NB4 (cell line): ENCODE measurements around the gene RIOX2.
A peak's percentile ranks its signal among the peaks of the same experiment; 100 is the strongest.

ENCODE experiments used
- DNase-seq: peaks from one replicate; pipeline ENCODE4 v3.0.0; 2010; ENCODE audit warnings: low read depth
- H3K4me3 ChIP-seq: one replicate; pipeline ENCODE4 v1.5.1; 2011; ENCODE audit warnings: mild to moderate bottlenecking, low read depth, low read length, moderate library complexity
- CTCF ChIP-seq: IDR thresholded peaks from one replicate; pipeline ENCODE4 v1.5.1; 2012; ENCODE audit warnings: low read depth, low read length
- MAX ChIP-seq: IDR thresholded peaks from 2 replicates; pipeline ENCODE4 v1.6.1; 2011; ENCODE audit warnings: low read depth, low read length
- MYC ChIP-seq: IDR thresholded peaks from 2 replicates; pipeline ENCODE4 v1.6.1; 2011; ENCODE audit warnings: low read depth, low read length
- POLR2A ChIP-seq: IDR thresholded peaks from 2 replicates; pipeline ENCODE4 v1.6.1; 2011; ENCODE audit warnings: mild to moderate bottlenecking; ENCODE audit not compliant: insufficient read length; ENCODE audit errors: extremely low read depth

Gene RIOX2

GRCh38 chr3:97960551-97960950 is 11.7 kb downstream of the RIOX2 start:
- no peak overlapping the region for H3K4me3 ChIP-seq
- no peak for DNase-seq
- TF ChIP-seq CTCF: no peak
- no peak for TF ChIP-seq POLR2A
- TF ChIP-seq MAX: no peak
- TF ChIP-seq MYC: no peak

GRCh38 chr3:97959872-97960271 is 12.4 kb downstream of the RIOX2 start:
- TF ChIP-seq MYC: no peak
- no peak for TF ChIP-seq MAX
- TF ChIP-seq CTCF: no peak
- no peak for TF ChIP-seq POLR2A
- no peak for DNase-seq
- H3K4me3 ChIP-seq: no peak overlapping the region

- H3K4me3 ChIP-seq: no peak overlapping the region
- TF ChIP-seq CTCF (no peak), MYC (no peak), MAX (no peak), POLR2A (no peak)
- DNase-seq: peak; percentile 79
These were observed 13.4 kb downstream of the RIOX2 start for GRCh38 chr3:97958796-97959195.

GRCh38 chr3:97958396-97958795 is 13.8 kb downstream of the RIOX2 start:
- no peak for TF ChIP-seq MYC
- TF ChIP-seq MAX: no peak
- TF ChIP-seq CTCF: no peak
- no peak for TF ChIP-seq POLR2A
- DNase-seq: no peak
- no peak overlapping the region for H3K4me3 ChIP-seq

- TF ChIP-seq MYC: no peak
- no peak for TF ChIP-seq MAX
- no peak for TF ChIP-seq POLR2A
- TF ChIP-seq CTCF: no peak
These were observed 14.5 kb downstream of the RIOX2 start for GRCh38 chr3:97957617-97958311.

GRCh38 chr3:97956051-97956450 is 16.2 kb downstream of the RIOX2 start:
- H3K4me3 ChIP-seq: no peak overlapping the region
- no peak for TF ChIP-seq POLR2A
- no peak for TF ChIP-seq CTCF
- no peak for TF ChIP-seq MYC
- TF ChIP-seq MAX: no peak

More at GRCh38 chr3:97957617-97958311, 14.5 kb downstream of the RIOX2 start:
- no peak for DNase-seq
- no peak overlapping the region for H3K4me3 ChIP-seq

More at GRCh38 chr3:97956051-97956450, 16.2 kb downstream of the RIOX2 start:
- no peak for DNase-seq
